Right lobe of liver (tissue), 6 donors: ENCODE measurements around the gene FAM229A. TPM values are rescaled to one million over a fixed set of nuclear protein-coding genes. Genes with fewer than 3 reads are reported as not detected.
"Not testable (repeated sequence)": the region's sequence is repeated elsewhere in the genome, so short reads cannot be mapped to it uniquely, and the experiment has no call there.

ENCODE experiments used
- ATAC-seq, 4 donors: fragments of 200-7000 bp; cut with Tn5 transposase; one replicate each; pipeline ENCODE4 v1.9.1; 2020; ENCODE audit warnings: mild to moderate bottlenecking in 4 of 4, moderate library complexity in 4 of 4
- DNase-seq, 3 donors: peaks; one replicate each; pipeline ENCODE4 v3.0.0-alpha.2; 2020
- H3K27ac ChIP-seq, 3 donors: fragments of 200-600 bp; one replicate each; pipeline ENCODE4 v1.8.0; 2022
- H3K27me3 ChIP-seq, 2 donors: fragments of 200-600 bp; one replicate each; pipeline ENCODE4 v1.8.0; 2022
- H3K36me3 ChIP-seq, 4 donors: fragments of 200-600 bp; sonication (generic) in 1 of 4; one replicate each; pipeline versions ENCODE4 v1.5.1 to v1.8.0; 2017 to 2022; ENCODE audit warnings: control low read depth in 1 of 4
- H3K4me1 ChIP-seq, 4 donors: fragments of 200-600 bp; sonication (generic) in 1 of 4; one replicate each; pipeline versions ENCODE4 v1.5.1 to v1.8.0; 2017 to 2022; ENCODE audit warnings: control low read depth in 1 of 4
- H3K4me3 ChIP-seq, 3 donors: fragments of 200-600 bp; one replicate each; pipeline ENCODE4 v1.8.0; 2022
- H3K9me3 ChIP-seq, 4 donors: fragments of 200-600 bp; sonication (generic) in 1 of 4; one replicate each; pipeline versions ENCODE4 v1.5.1 to v1.8.0; 2017 to 2022; ENCODE audit warnings: control low read depth in 1 of 4
- CTCF ChIP-seq, 4 donors: fragments of 200-600 bp in 3 of 4; fragments of 450-650 bp in 1 of 4; IDR thresholded peaks; one replicate each; pipeline versions ENCODE4 v1.5.1 to v1.8.0; 2016 to 2022; ENCODE audit warnings: antibody characterized with exemption in 4 of 4, mild to moderate bottlenecking in 2 of 4
- POLR2A ChIP-seq: fragments of 450-650 bp; IDR thresholded peaks from one replicate; pipeline ENCODE4 v1.6.1; 2017; ENCODE audit warnings: antibody characterized with exemption, mild to moderate bottlenecking
- WGBS: methylation state at CpG from one replicate; pipeline ENCODE4 v1.1.6; 2018; ENCODE audit warnings: low coverage, low lambda C conversion rate; ENCODE audit not compliant: insufficient coverage; ENCODE audit errors: missing lambda C conversion rate; 5-methylcytosine and 5-hydroxymethylcytosine counted together
- intact Hi-C, 2 donors: fragments of 100-400 bp; cut with DNase I; formaldehyde crosslinking; loops; one replicate each; pipeline versions ENCODE4 v1.11.2 to v1.14.1; 2022
- total RNA-seq, 6 experiments: library from RNA; depleted of rRNA in 2 of 6; stranded (reverse); fragments of >200 nt in 2 of 6; fragmentation: NEBNext Ultra II Directional in 3 of 6; extraction: Animal tissue kit (Norgen Biotek cat#: 25700) in 3 of 6; gene quantifications; one replicate each; pipeline versions ENCODE4 v1.1.0 to v1.2.4, GENCODE V29; 2016 to 2023
- donor health status: DM: no; HTN: yes; CAD: no.
- donor health status: DM: no; HTN: no; CAD: no.
- donor health status: DM: no; HTN: no; CAD: no.
- donor health status: DM: no; HTN: yes; CAD: no.
- donor health status: DM: no; HTN: yes; CAD: no.

The FAM229A gene
- total RNA-seq, 6 experiments from 2014 or later: 1.3 to 7.8 (median 5.3) TPM

- DNase-seq (no peak), ATAC-seq (no peak)
- TF ChIP-seq CTCF (IDR thresholded peaks at IDR 0.05): no peak
- Histone ChIP-seq H3K4me3 (no peak overlapping the region), H3K4me1 (peaks cover 0 to 25% (median 7%) of the 10 kb centered on the region in 4 donors), H3K36me3 (no peaks in the 10 kb centered on the region), H3K27me3 (no peaks in the 10 kb centered on the region), H3K27ac (no peak overlapping the region), H3K9me3 (no peaks in the 10 kb centered on the region)
- 69% methylated on average over 6 of the region's 6 CpGs for WGBS
- intact Hi-C loops: no loop called here
These were observed 4.7 kb downstream of the FAM229A start for GRCh38 chr1:32357614-32358013.

GRCh38 chr1:32356478-32356877 is 5.8 kb downstream of the FAM229A start:
- ATAC-seq (no peak), DNase-seq (no peak)
- WGBS: 100% methylated on average over 1 of the region's 1 CpG
- intact Hi-C loops: no loop called here
- no peak overlapping the region for H3K4me3 ChIP-seq
- H3K27me3 ChIP-seq: no peaks in the 10 kb centered on the region
- TF ChIP-seq POLR2A (no peak), CTCF (IDR thresholded peaks at IDR 0.05) (no peak)
- no peaks in the 10 kb centered on the region for H3K9me3 ChIP-seq
- peaks cover 0 to 24% (median 5%) of the 10 kb centered on the region in 4 donors for H3K4me1 ChIP-seq
- no peak overlapping the region for H3K27ac ChIP-seq
- no peaks in the 10 kb centered on the region for H3K36me3 ChIP-seq

- H3K4me3 ChIP-seq, H3K27me3 ChIP-seq, H3K36me3 ChIP-seq, H3K9me3 ChIP-seq, intact Hi-C loops, H3K27ac ChIP-seq, DNase-seq, ATAC-seq: not testable (repeated sequence)
- peaks cover 0 to 20% (median 4%) of the 10 kb centered on the region in 4 donors for H3K4me1 ChIP-seq
- WGBS: 87% methylated on average over 4 of the region's 6 CpGs
These were observed 6.5 kb downstream of the FAM229A start for GRCh38 chr1:32355778-32356177.

- 36% methylated on average over 2 of the region's 2 CpGs for WGBS
- ATAC-seq: peak; percentile 3 to 23 (median 18)
- peak in 2 of 3 donors; percentile 54 to 69 for DNase-seq
- intact Hi-C loops: no loop called here
- TF ChIP-seq POLR2A (no peak), CTCF (IDR thresholded peaks at IDR 0.05) (no peak)
- H3K36me3 ChIP-seq: no peaks in the 10 kb centered on the region
- H3K9me3 ChIP-seq: no peaks in the 10 kb centered on the region
- no peak overlapping the region for H3K4me3 ChIP-seq
- peaks cover 0 to 22% (median 4%) of the 10 kb centered on the region in 4 donors for H3K4me1 ChIP-seq
- no peaks in the 10 kb centered on the region for H3K27me3 ChIP-seq
- peak overlapping the region in 1 of 3 donors; percentile 86 for H3K27ac ChIP-seq
These were observed 8.3 kb downstream of the FAM229A start for GRCh38 chr1:32353886-32354570.

GRCh38 chr1:32353431-32353830 is 8.9 kb downstream of the FAM229A start:
- Histone ChIP-seq H3K9me3 (no peaks in the 10 kb centered on the region), H3K27ac (peak overlapping the region in 2 of 3 donors; percentile 21 to 86), H3K36me3 (no peaks in the 10 kb centered on the region), H3K27me3 (no peaks in the 10 kb centered on the region), H3K4me3 (no peak overlapping the region), H3K4me1 (peaks cover 0 to 23% (median 4%) of the 10 kb centered on the region in 4 donors)
- 57% methylated on average over 2 of the region's 2 CpGs for WGBS
- no peak for DNase-seq
- no peak for ATAC-seq
- intact Hi-C loops: no loop called here
- TF ChIP-seq POLR2A (no peak), CTCF (IDR thresholded peaks at IDR 0.05) (no peak)
